GM04504 (cell line): Measurements from ENCODE around the gene UBL7.

Experiments
- DNase-seq: peaks from one replicate; pipeline ENCODE4 v3.0.0-alpha.2; 2012; ENCODE audit warnings: low read depth

UBL7 gene

GRCh38 chr15:74438721-74439316, 22.1 kb downstream of the UBL7 start:
- DNase-seq, result no peak

- DNase-seq, result no peak
Measured at GRCh38 chr15:74438206-74438605, 22.8 kb downstream of the UBL7 start.

- DNase-seq, result no peak
Measured at GRCh38 chr15:74434263-74435136, 26.5 kb downstream of the UBL7 start.

- DNase-seq, result peak; percentile 63
Measured at GRCh38 chr15:74433592-74434262, 27.2 kb downstream of the UBL7 start, which contains the start of gene SEMA7A. SEMA7A (minus strand) TSS chr15:74433958; CDS start chr15:74433918, 40 bp downstream.

- no peak for DNase-seq
Measured at GRCh38 chr15:74432968-74433591, 27.9 kb downstream of the UBL7 start.

GRCh38 chr15:74432271-74432967, 28.5 kb downstream of the UBL7 start:
- DNase-seq, result no peak

GRCh38 chr15:74431645-74432044, 29.3 kb downstream of the UBL7 start:
- DNase-seq, result no peak

- DNase-seq, result no peak
Measured at GRCh38 chr15:74431116-74431515, 29.8 kb downstream of the UBL7 start.

GRCh38 chr15:74430510-74430951, 30.4 kb downstream of the UBL7 start:
- no peak for DNase-seq

GRCh38 chr15:74429781-74430400, 31.1 kb downstream of the UBL7 start:
- no peak for DNase-seq

GRCh38 chr15:74428970-74429780, 31.8 kb downstream of the UBL7 start:
- DNase-seq, result no peak

- DNase-seq, result no peak
Measured at GRCh38 chr15:74428442-74428787, 32.5 kb downstream of the UBL7 start.

- no peak for DNase-seq
Measured at GRCh38 chr15:74427607-74428441, 33.1 kb downstream of the UBL7 start.

- DNase-seq, result no peak
Measured at GRCh38 chr15:74426404-74427281, 34.3 kb downstream of the UBL7 start.

- DNase-seq, result no peak
Measured at GRCh38 chr15:74425630-74426029, 35.3 kb downstream of the UBL7 start.

- no peak for DNase-seq
Measured at GRCh38 chr15:74424901-74425528, 35.9 kb downstream of the UBL7 start.

GRCh38 chr15:74423431-74424257, 37.3 kb downstream of the UBL7 start:
- no peak for DNase-seq
